GM10266 (cell line): ENCODE data around the gene PPP1R16B.
A peak's percentile ranks its signal among the peaks of the same experiment; 100 is the strongest.

Source experiments
- DNase-seq: peaks from one replicate; pipeline ENCODE4 v3.0.0; 2012; ENCODE audit errors: extremely low spot score
- CTCF ChIP-seq: IDR thresholded peaks from 2 replicates; pipeline ENCODE4 v1.5.1; 2012; ENCODE audit warnings: mild to moderate bottlenecking, low read depth; ENCODE audit not compliant: control insufficient read depth, insufficient read depth; ENCODE audit errors: missing control alignments

Gene PPP1R16B

GRCh38 chr20:38834868-38835267 is 29.4 kb downstream of the PPP1R16B start:
- no peak for TF ChIP-seq CTCF
- DNase-seq: no peak

GRCh38 chr20:38835792-38836191 is 30.3 kb downstream of the PPP1R16B start:
- DNase-seq: no peak
- no peak for TF ChIP-seq CTCF

GRCh38 chr20:38836991-38837390 is 31.5 kb downstream of the PPP1R16B start:
- DNase-seq: peak; percentile 41
- no peak for TF ChIP-seq CTCF

GRCh38 chr20:38838326-38838725 is 32.8 kb downstream of the PPP1R16B start:
- DNase-seq: no peak
- no peak for TF ChIP-seq CTCF

- no peak for TF ChIP-seq CTCF
- no peak for DNase-seq
Measured at GRCh38 chr20:38839563-38839962, 34.1 kb downstream of the PPP1R16B start.

GRCh38 chr20:38840053-38840893 is 34.8 kb downstream of the PPP1R16B start:
- no peak for DNase-seq
- TF ChIP-seq CTCF: no peak

- no peak for TF ChIP-seq CTCF
- DNase-seq: no peak
Measured at GRCh38 chr20:38840894-38841470, 35.5 kb downstream of the PPP1R16B start.
